GM12878 (cell line): ENCODE data around the gene VIPAS39.

ENCODE experiments used
- EZH2 ChIP-seq: IDR thresholded peaks from 2 replicates; pipeline ENCODE4 v1.6.1; 2012; ENCODE audit warnings: low read depth, mild to moderate bottlenecking, control low read depth, inconsistent platforms, low read length, borderline replicate concordance; ENCODE audit not compliant: control insufficient read depth
- HCFC1 ChIP-seq: fragments of 150-350 bp; IDR thresholded peaks from 2 replicates; pipeline ENCODE4 v1.6.1; 2014; ENCODE audit warnings: low read length
- POLR2AphosphoS5 ChIP-seq: IDR thresholded peaks from 2 replicates; pipeline ENCODE4 v1.6.1; 2011; ENCODE audit warnings: mild to moderate bottlenecking, low read length, inconsistent platforms
- SP1 ChIP-seq: IDR thresholded peaks from one replicate; pipeline ENCODE4 v1.6.1; 2011; ENCODE audit warnings: low read depth, low read length
- TF ChIP-seq, protein P1 (sequence below), 3 experiments: IDR thresholded peaks in 2 of 3; conservative IDR thresholded peaks in 1 of 3; 2 replicates each; pipeline ENCODE4 v1.5.1; 2011; ENCODE audit warnings: low read depth in 3 of 3, low read length in 3 of 3, mild to moderate bottlenecking in 3 of 3, control low read depth in 2 of 3, moderate library complexity in 2 of 3, inconsistent platforms in 1 of 3, mixed read lengths in 1 of 3; ENCODE audit not compliant: control insufficient read depth in 2 of 3, insufficient read depth in 1 of 3; ENCODE audit errors: extremely low read depth in 1 of 3
- TF ChIP-seq, protein P2 (sequence below): IDR thresholded peaks from 2 replicates; pipeline ENCODE4 v1.6.1; 2012; ENCODE audit warnings: mild to moderate bottlenecking, low read depth, low read length

DNA sequence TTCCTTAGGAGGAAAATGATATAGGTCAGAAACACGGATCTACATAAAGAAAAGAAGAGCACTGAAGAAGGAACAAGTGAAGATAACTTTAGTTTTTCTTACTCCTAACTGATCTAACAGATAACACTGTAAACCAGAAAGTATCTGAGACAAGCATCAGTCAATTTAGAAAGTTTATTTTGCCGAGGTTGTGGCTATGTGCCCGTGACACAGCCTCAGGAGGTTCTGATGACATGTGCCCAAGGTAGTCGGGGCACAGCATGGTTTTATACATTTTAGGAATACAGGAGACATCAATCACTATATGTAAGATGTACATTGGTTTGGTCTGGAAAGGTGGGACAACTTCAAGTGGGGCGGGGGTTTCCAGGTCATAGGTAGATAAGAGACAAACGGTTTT, 57.2 kb downstream of the VIPAS39 start:
- TF ChIP-seq, protein P1, sequence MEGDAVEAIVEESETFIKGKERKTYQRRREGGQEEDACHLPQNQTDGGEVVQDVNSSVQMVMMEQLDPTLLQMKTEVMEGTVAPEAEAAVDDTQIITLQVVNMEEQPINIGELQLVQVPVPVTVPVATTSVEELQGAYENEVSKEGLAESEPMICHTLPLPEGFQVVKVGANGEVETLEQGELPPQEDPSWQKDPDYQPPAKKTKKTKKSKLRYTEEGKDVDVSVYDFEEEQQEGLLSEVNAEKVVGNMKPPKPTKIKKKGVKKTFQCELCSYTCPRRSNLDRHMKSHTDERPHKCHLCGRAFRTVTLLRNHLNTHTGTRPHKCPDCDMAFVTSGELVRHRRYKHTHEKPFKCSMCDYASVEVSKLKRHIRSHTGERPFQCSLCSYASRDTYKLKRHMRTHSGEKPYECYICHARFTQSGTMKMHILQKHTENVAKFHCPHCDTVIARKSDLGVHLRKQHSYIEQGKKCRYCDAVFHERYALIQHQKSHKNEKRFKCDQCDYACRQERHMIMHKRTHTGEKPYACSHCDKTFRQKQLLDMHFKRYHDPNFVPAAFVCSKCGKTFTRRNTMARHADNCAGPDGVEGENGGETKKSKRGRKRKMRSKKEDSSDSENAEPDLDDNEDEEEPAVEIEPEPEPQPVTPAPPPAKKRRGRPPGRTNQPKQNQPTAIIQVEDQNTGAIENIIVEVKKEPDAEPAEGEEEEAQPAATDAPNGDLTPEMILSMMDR (IDR thresholded peaks at IDR 0.05 in 2 of 3, conservative IDR thresholded peaks at IDR 0.05 in 1 of 3; ENCODE audit: control insufficient read depth in 2 of 3, extremely low read depth in 1 of 3, insufficient read depth in 1 of 3, low read depth in 3 of 3, low read length in 3 of 3) = no peak
- TF ChIP-seq HCFC1 (no peak), EZH2 (no peak), POLR2AphosphoS5 (no peak), SP1 (no peak)
- TF ChIP-seq, protein P2, sequence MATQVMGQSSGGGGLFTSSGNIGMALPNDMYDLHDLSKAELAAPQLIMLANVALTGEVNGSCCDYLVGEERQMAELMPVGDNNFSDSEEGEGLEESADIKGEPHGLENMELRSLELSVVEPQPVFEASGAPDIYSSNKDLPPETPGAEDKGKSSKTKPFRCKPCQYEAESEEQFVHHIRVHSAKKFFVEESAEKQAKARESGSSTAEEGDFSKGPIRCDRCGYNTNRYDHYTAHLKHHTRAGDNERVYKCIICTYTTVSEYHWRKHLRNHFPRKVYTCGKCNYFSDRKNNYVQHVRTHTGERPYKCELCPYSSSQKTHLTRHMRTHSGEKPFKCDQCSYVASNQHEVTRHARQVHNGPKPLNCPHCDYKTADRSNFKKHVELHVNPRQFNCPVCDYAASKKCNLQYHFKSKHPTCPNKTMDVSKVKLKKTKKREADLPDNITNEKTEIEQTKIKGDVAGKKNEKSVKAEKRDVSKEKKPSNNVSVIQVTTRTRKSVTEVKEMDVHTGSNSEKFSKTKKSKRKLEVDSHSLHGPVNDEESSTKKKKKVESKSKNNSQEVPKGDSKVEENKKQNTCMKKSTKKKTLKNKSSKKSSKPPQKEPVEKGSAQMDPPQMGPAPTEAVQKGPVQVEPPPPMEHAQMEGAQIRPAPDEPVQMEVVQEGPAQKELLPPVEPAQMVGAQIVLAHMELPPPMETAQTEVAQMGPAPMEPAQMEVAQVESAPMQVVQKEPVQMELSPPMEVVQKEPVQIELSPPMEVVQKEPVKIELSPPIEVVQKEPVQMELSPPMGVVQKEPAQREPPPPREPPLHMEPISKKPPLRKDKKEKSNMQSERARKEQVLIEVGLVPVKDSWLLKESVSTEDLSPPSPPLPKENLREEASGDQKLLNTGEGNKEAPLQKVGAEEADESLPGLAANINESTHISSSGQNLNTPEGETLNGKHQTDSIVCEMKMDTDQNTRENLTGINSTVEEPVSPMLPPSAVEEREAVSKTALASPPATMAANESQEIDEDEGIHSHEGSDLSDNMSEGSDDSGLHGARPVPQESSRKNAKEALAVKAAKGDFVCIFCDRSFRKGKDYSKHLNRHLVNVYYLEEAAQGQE = no peak
